Pancreas (tissue), 10 donors: ENCODE results near the gene LARP4B. TPM values are rescaled to one million over a fixed set of nuclear protein-coding genes. Genes with fewer than 3 reads are reported as not detected.

Experiments used
- ATAC-seq, 4 donors: fragments of 200-7000 bp; cut with Tn5 transposase; one replicate each; pipeline versions ENCODE4 v1.8.0 to v1.9.1; 2020; ENCODE audit warnings: mild to moderate bottlenecking in 4 of 4, moderate library complexity in 4 of 4
- DNase-seq, 6 donors: peaks; one replicate each; pipeline ENCODE4 v3.0.0-alpha.2; 2020
- FAIRE-seq: peaks from 2 replicates; lab custom pipeline; 2012; peaks lifted over from hg19 to GRCh38; lab: Jason Lieb, UNC
- H3K27ac ChIP-seq, 4 donors: fragments of 200-600 bp; sonication (generic); 1 replicate in 3 of 4; 2 replicates in 1 of 4; pipeline versions ENCODE4 v1.5.0 to v1.8.0; 2020
- H3K27me3 ChIP-seq, 4 donors: fragments of 200-600 bp; one replicate each; pipeline ENCODE4 v1.8.0; 2021
- H3K36me3 ChIP-seq, 3 donors: fragments of 200-600 bp; sonication (generic) in 1 of 3; one replicate each; pipeline versions ENCODE4 v1.5.0 to v1.8.0; 2020 to 2021
- H3K4me1 ChIP-seq, 3 donors: fragments of 200-600 bp; one replicate each; pipeline ENCODE4 v1.8.0; 2021
- H3K4me3 ChIP-seq, 4 donors: fragments of 200-600 bp; sonication (generic) in 2 of 4; one replicate each; pipeline versions ENCODE4 v1.5.0 to v1.8.0; 2020 to 2021
- H3K9me3 ChIP-seq, 4 donors: fragments of 200-600 bp; one replicate each; pipeline ENCODE4 v1.8.0; 2021
- CTCF ChIP-seq, 4 donors: fragments of 200-600 bp; sonication (generic) in 3 of 4; IDR thresholded peaks; one replicate each; pipeline versions ENCODE4 v1.5.0 to v1.8.0; 2021; ENCODE audit warnings: antibody characterized with exemption in 4 of 4
- WGBS, 2 donors: extraction: QIAGEN DNeasy Blood & Tissue Kit; methylation state at CpG; one replicate each; pipeline ENCODE4 v1.1.7; 2013; 5-methylcytosine and 5-hydroxymethylcytosine counted together
- intact Hi-C, 3 donors: fragments of 100-400 bp; cut with DNase I; formaldehyde crosslinking; loops; one replicate each; pipeline versions ENCODE4 v1.11.1 to v1.14.2; 2022
- polyA plus RNA-seq, 2 donors: library from polyadenylated mRNA; stranded (reverse); fragments of 200-250 nt; gene quantifications; one replicate each; pipeline ENCODE4 v1.2.3, GENCODE V29; 2013
- total RNA-seq, 6 donors: library from RNA; stranded (reverse); fragmentation: NEBNext Ultra II Directional in 4 of 6; extraction: Animal tissue kit (Norgen Biotek cat#: 25700) in 4 of 6; gene quantifications; one replicate each; pipeline versions ENCODE4 v1.2.1 to v1.2.4, GENCODE V29; 2021 to 2023
- donor health status: healthy with polysubstance abuse.
- donor health status: DM: no; HTN: no; CAD: no; lungs with moderate emphysema.
- donor health status: DM: no; HTN: no; CAD: no.
- donor health status: control.
- donor health status: control.
- donor health status: Bipolar disorder and iron deficiency.
- donor health status: DM: yes; HTN: yes; CAD: no.
- donor health status: DM: no; HTN: no; CAD: no.
- donor health status: DM: no; HTN: no; CAD: no.
- donor health status: DM: yes; HTN: yes; CAD: no.

The LARP4B gene
- total and polyA plus RNA-seq, 8 donors, result 10.1 to 53.3 (median 32.2) TPM

- no peak for TF ChIP-seq CTCF (IDR thresholded peaks at IDR 0.05)
- intact Hi-C loops, result no loop called here
- no peaks in the 10 kb centered on the region for H3K9me3 ChIP-seq
- H3K4me1 ChIP-seq, result no peaks in the 10 kb centered on the region
- peaks cover 0 to 36% (median 21%) of the 10 kb centered on the region in 3 donors for H3K36me3 ChIP-seq
- H3K27me3 ChIP-seq, result no peaks in the 10 kb centered on the region
- no peak for FAIRE-seq
- no peak for DNase-seq
- 88 to 93% methylated on average over 4 of the region's 4 CpGs for WGBS, 2 donors
- no peak overlapping the region for H3K4me3 ChIP-seq
- peak in 2 of 4 donors; percentile 29 to 42 for ATAC-seq
- H3K27ac ChIP-seq, result no peak overlapping the region
Observed at GRCh38 chr10:824497-824896, 107.0 kb downstream of the LARP4B start.

GRCh38 chr10:822661-823367 is 108.7 kb downstream of the LARP4B start:
- DNase-seq, result no peak
- Histone ChIP-seq H3K27me3 (no peaks in the 10 kb centered on the region), H3K9me3 (no peaks in the 10 kb centered on the region), H3K4me1 (no peaks in the 10 kb centered on the region), H3K27ac (no peak overlapping the region), H3K36me3 (peaks cover 0 to 40% (median 21%) of the 10 kb centered on the region in 3 donors), H3K4me3 (no peak overlapping the region)
- TF ChIP-seq CTCF (IDR thresholded peaks at IDR 0.05), result no peak
- no peak for ATAC-seq
- intact Hi-C loops, result no loop called here
- WGBS, 2 donors, result 93 to 96% methylated on average over 12 of the region's 12 CpGs
- no peak for FAIRE-seq

- no peak overlapping the region for H3K4me3 ChIP-seq
- peaks cover 0 to 46% (median 22%) of the 10 kb centered on the region in 3 donors for H3K36me3 ChIP-seq
- no peaks in the 10 kb centered on the region for H3K27me3 ChIP-seq
- WGBS, 2 donors, result 97 to 98% methylated on average over 12 of the region's 12 CpGs
- no peak overlapping the region for H3K27ac ChIP-seq
- no peak for FAIRE-seq
- no peaks in the 10 kb centered on the region for H3K4me1 ChIP-seq
- ATAC-seq, result no peak
- DNase-seq, result no peak
- no peaks in the 10 kb centered on the region for H3K9me3 ChIP-seq
- intact Hi-C loops, result no loop called here
- TF ChIP-seq CTCF (IDR thresholded peaks at IDR 0.05), result no peak
Observed at GRCh38 chr10:822197-822596, 109.3 kb downstream of the LARP4B start.

- Histone ChIP-seq H3K27ac (no peak overlapping the region), H3K4me1 (no peaks in the 10 kb centered on the region), H3K36me3 (peaks cover 0 to 55% (median 28%) of the 10 kb centered on the region in 3 donors), H3K27me3 (no peaks in the 10 kb centered on the region), H3K9me3 (no peaks in the 10 kb centered on the region), H3K4me3 (no peak overlapping the region)
- 91 to 98% methylated on average over 5 of the region's 5 CpGs for WGBS, 2 donors
- no peak for TF ChIP-seq CTCF (IDR thresholded peaks at IDR 0.05)
- intact Hi-C loops, result no loop called here
- FAIRE-seq (no peak), DNase-seq (no peak), ATAC-seq (no peak)
Observed at GRCh38 chr10:821322-821721, 110.2 kb downstream of the LARP4B start.

GRCh38 chr10:819816-820215 is 111.7 kb downstream of the LARP4B start:
- Histone ChIP-seq H3K4me1 (no peaks in the 10 kb centered on the region), H3K27ac (no peak overlapping the region), H3K36me3 (peaks cover 0 to 65% (median 29%) of the 10 kb centered on the region in 3 donors), H3K27me3 (no peaks in the 10 kb centered on the region), H3K4me3 (no peak overlapping the region), H3K9me3 (no peaks in the 10 kb centered on the region)
- DNase-seq (no peak), FAIRE-seq (no peak), ATAC-seq (no peak)
- 93 to 97% methylated on average over 8 of the region's 8 CpGs for WGBS, 2 donors
- intact Hi-C loops, result no loop called here
- no peak for TF ChIP-seq CTCF (IDR thresholded peaks at IDR 0.05)
